Left lobe of liver (tissue), 2 donors: Measurements from ENCODE around the gene SGCB. TPM values are rescaled to one million over a fixed set of nuclear protein-coding genes. Genes with fewer than 3 reads are reported as not detected.

ENCODE experiments used
- ATAC-seq: fragments of 200-7000 bp; cut with Tn5 transposase; one replicate; pipeline ENCODE4 v1.9.1; 2020; ENCODE audit warnings: mild to moderate bottlenecking, moderate library complexity
- DNase-seq: peaks from one replicate; pipeline ENCODE4 v3.0.0-alpha.2; 2020; ENCODE audit warnings: low spot score
- total RNA-seq: library from RNA; stranded (reverse); gene quantifications from one replicate; pipeline ENCODE4 v1.2.1, GENCODE V29; 2021
- donor health status: DM: no; HTN: no; CAD: no; lungs with moderate emphysema.
- donor health status: DM: no; HTN: yes; CAD: no.

The SGCB gene
- total RNA-seq, 1 donor from 2014 or later: 8.6 TPM

DNA sequence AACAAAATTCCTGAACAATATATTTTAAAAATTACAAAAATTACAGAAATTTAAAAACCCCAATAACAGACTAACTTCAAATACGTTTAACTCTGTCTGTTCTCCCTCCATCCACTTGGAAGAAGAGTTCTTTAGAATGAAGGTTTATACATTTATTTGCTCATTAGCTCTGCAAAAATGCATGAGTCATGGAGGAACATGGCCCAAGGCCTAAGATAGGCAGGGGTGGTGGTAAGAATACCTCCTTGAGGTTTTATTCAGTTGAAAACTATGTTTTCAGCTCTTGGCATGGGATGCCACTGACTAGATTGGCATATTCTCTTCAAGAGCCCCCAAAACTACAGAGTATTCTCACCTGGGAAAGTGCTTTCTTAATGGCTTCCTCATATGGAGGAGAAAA lies 9.1 kb downstream of the SGCB start:
- DNase-seq: no peak
- ATAC-seq: no peak

DNA sequence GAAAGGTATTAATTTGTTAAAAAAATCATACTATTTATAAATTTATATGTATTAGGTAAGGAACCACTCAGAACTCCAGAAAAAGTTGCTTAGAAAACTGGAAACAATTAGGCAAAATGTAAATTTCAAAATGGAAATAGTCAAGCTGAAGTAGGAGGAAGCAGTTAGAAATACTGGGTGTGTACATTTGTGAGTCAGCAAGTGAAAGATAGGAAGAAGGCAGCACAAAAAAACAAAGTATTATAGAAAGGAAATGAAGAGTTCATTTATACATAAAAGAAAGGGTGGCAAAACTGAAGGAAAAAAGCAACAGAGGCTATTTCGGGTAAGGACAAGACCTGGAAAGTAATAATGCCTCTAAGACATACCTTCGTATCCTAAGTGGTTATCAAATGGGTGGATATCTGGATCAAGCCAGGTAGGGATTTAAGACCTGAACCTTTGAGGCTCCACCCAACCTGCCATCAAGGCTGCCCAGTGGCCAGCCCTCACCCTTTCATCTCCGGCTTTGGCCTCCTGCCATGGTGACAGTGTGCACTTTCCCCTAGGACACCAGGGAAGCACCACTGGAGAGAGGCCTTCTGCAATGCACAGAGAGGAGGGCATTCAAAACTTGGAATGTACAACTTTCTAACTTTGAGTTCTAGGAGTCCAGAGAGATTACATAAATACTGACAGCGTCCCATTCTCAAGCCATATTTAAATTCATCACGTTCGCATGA lies 18.0 kb downstream of the SGCB start, which contains the start of gene LRRC66:
Gene LRRC66 (minus strand): TSS at position 428 of the 722 bp plus-strand sequence. CDS start 2,750 bp downstream, outside the sequence.
- ATAC-seq (peak; percentile 76), DNase-seq (peak; percentile 47)

DNA sequence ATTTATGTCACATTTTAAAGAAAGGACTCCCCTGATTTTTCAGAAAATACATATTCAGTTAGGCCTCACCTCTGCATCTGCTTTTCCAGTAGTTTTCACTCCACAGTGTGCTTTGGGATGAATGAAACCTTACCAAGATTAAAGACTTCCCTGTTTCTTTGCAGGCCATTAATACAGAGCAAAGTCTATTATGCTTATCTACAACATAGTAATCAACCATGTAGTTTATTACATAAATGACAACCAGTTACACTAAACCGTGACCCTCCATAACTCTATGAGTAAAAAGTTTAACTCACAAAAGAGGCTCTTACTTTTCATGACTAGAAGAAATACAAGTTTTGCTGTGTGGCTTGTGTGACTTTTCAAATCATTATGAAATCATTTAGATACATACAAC lies 20.3 kb downstream of the SGCB start:
- no peak for ATAC-seq
- DNase-seq: no peak

DNA sequence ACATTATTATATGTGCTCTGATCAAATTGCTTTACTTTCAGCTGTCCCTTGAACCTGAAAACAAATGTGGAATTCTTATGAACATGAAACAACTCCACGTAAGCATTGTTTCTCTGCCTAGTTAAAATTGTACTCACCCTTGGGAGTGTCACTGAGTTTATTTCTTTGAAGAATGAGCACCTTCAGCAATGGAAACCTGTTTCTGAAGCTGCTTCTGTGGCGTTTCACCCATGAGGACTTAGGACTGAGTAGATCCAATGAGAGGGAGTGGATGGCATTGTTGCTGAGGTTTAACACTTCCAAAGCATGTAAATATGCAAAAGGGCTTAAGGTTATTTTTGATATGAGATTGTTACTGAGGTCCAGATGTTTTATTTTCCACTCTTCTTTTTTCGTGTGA lies 21.1 kb downstream of the SGCB start:
- ATAC-seq (no peak), DNase-seq (no peak)

DNA sequence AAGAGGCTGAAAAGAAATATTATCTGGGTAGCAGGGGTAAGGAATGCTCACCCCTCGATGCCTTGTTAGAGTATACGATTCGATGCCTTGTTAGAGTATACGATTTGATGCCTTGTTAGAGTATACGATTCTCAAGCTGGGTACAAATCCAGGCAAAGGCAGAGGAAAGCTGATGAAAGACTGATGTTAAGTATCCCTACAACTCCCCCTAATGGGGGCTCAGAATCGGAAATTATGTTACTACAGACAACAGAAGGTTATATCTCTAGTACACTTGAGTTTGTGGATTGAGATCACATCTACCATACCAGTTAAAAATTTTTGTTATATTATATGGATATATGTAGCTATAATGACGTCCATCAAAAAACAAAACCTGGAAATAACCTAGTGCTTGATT lies 22.7 kb downstream of the SGCB start:
- peak; percentile 86 for ATAC-seq
- DNase-seq: no peak

DNA sequence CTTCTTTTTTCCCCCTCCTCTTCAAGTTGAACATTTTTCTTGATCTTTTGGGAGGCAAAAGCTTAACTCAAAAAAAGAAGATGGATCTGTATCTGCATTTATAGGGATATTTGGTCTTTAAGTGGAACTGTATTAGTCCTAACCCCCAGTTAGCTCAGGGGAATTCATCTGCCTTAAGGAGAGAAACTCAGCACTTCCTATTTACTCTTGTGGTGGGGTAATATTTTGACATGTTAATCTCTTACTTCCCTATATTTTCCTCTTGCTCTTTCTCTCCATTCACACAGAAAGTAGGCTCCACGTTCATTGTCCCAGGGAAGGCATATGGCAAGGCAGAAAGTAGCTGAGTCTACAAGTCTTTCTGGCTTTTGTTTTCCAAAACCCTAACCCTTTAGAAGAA lies 23.2 kb downstream of the SGCB start:
- DNase-seq (no peak), ATAC-seq (no peak)

DNA sequence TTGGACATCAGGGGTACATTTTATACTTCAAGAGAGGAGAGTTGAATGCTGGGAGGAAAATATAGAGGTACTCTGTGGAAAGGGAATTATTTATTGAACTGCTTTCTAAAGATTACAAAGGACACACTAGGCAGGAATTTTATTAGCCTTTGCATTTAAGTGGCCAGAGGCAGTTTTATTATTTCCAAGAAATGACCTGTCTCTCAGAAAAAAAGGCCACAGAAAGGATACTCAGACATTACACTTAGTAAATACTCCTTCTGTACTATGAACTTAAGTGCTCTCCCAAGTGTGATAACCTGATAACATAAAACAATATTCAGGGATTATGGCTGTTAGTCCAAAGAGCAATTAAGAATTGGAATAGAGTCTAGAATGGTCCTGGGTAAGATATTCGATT lies 25.4 kb downstream of the SGCB start:
- ATAC-seq (no peak), DNase-seq (no peak)

DNA sequence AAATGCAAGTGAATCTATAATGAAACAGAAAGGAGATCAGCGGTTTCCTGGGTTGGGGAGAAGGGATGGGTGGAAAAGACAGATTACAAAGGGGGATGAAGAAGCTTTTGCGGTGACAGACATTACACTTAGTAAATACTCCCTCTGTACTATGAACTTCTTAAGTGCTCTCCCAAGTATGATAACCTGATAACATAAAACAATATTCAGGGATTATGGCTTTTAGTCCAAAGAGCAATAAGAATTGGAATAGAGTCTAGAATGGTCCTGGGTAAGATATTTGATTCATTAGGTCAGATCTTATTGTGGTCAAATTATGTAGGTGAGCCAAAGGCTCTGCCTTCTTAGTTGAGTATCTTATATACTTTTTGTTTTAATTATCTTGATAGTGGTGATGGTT lies 27.1 kb downstream of the SGCB start:
- DNase-seq (no peak), ATAC-seq (no peak)

DNA sequence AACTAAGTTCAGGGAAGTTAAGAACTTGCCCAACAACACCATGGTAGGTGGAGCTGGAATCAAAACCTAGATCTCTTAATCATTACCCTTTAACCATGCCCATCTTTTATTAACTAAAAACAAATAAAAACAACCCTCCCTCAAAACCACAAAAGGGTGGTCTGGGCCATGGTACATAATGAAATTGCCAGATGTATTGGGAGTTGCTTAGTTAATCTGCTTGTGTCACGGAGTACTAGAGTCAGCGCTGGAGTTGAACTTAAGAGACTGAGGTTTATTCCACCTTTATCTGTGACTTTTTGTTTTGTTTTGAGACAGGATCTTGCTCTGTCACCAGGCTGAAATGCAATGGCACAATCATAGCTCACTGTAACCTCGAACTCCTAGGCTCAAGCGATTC lies 31.2 kb downstream of the SGCB start:
- ATAC-seq: peak; percentile 38

DNA sequence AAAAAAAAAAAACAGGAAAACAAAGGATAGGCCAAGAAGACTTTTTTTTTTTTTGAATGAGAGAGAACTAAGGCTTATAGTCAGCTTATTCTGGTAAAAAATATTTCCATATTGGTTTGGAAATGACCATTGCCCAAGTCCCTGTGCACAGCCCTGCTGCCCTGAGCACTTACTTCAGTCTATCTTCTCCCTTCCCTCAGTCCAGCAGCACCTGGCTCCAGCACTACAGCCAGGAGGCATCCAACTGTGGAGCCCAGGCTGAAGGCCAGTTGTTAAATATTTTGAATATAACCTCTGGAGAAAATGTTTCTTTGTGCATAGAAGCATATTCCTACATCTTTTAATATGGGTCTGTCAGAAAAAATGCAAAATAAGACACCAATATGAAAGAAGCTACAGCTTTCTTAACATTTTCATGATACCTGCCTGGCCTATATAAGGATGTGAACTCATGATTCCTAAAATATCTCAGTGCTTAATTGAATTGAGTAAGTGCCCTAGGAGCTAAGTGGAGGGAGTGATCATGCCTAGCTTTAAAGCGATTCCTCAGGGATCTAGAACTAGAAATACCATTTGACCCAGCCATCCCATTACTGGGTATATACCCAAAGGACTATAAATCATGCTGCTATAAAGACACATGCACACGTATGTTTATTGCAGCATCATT lies 32.4 kb downstream of the SGCB start:
- DNase-seq: no peak
- ATAC-seq: no peak

More for the DNA sequence above, 31.2 kb downstream of the SGCB start:
- DNase-seq: no peak

DNA sequence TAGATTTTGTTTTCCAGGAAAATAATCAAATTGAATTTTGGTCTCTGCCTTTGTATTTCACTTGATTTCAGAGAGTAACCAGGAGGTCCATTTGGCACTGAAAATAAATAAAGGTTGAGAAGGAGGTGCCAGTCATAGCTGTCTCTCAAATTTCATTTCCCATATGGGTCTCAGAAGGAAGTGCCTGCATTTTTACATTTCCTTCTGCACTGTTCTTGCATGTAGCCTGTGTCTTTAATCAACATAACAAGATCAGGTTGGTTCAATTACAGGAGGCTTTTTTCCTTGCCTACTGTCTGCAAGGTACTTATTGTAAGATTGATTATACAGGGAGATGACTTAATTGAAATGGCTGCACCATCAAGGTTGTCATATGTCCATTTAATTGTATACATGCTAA lies 33.7 kb downstream of the SGCB start:
- DNase-seq: no peak
- ATAC-seq: no peak

DNA sequence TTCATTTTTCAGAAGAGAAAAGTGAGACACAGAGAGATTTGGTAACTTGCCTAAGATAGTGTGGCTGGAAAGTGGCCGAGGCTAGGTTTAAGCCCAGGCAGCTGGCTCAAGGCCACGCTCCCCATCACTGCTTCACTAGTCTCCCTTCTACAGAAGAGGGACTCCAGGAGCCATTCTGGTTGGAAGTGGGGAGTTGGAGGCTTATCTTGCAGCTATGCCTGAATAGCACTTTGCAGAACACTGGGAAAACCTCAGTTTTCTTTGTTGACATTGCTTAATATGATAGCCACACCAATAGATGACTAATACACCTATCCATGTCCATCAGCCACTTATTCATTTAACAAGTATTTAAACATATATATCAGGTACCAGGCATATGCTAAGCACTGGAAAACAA lies 36.5 kb downstream of the SGCB start:
- no peak for ATAC-seq

DNA sequence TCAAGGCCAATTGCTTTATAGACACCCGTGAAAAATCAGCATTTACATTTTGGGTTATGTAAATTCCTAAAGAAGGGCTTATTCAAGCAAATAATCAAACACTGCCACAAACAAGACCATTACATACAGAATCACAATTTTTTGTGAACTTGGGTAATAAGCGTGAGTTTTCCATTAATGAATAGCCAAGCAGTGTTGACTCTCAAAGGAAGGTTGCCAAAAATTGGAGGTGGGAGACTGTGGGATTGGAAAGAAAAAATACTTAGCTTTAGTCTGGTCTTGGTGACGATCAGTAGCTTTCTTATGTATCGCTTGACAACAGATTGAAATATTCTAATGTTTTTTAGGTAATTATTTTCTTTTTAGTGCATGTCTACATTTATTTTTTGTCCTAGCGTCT lies 38.8 kb downstream of the SGCB start:
- ATAC-seq: peak; percentile 78
- DNase-seq: no peak

More for the DNA sequence above, 36.5 kb downstream of the SGCB start:
- no peak for DNase-seq

DNA sequence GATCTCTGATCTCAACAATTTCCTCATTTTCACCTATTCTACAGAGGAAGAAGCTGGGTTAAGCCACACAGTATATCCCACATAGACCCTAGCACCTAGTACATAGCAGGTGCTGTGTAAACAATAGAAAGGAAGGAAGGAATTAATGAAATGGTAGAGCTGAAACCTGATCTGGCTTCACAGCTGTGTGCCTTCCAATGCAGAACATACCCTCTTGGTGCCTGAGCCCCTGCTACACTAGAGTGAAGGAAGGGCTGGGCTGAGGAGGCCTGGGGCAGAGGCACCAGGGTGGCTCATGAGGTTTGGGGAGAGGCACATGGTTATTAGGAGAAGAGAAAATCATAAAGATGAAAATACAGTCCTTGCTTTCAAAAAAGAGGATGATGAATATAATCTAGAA lies 39.3 kb downstream of the SGCB start:
- no peak for DNase-seq
- ATAC-seq: peak; percentile 47

DNA sequence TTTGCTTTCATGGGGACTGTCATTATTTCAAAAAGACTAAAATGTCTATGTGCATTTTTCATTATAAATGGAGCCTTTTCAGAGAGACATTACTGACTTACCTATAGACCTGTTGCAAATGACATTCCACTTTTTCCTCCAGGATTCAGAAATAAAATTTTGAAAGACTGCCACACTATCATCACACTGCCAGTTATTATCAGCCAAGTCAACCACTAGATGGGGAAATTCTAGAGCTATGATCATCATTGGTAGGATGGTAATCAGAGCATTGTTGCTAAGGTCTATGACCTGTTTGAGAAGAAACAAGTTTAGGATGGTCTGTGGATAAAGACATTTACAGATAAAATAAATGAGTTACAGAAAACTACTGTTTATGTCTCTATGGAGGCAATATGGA lies 40.5 kb downstream of the SGCB start:
- DNase-seq (no peak), ATAC-seq (peak; percentile 29)

DNA sequence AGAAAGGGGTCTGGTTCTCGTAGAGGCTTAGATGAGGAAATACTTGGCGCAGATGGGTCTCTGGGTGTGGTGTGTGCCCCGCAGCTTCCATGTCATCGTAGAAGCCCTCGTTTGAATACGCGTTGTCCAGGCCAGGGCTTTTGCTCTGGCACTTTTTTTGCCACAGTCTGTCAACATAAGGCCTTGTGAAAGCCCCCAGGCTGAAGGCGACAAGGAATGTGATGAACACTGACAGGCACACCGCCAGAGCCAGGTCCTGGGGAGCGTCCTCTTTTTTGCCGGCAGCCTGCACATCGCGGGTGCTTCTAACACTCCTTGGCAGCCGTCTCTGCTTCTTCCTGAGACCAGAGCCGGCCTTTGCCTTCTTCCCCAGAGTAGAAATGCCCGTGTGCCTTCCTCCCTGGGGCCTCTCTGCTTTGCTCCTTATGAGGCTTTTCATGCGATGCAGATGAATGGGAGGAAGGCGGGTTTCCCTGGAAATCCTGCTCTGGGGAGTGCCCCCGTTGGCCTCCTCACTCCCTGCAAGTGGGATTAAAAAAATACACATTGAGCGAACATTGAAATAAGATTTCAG lies 42.4 kb downstream of the SGCB start:
- ATAC-seq (no peak), DNase-seq (no peak)

Other genes starting within 250 kb of the SGCB start
- gene DCUN1D4, start 195.1 kb downstream of the SGCB start, total RNA-seq: 43.8 TPM
- 0.18 TPM for gene LRRC66, start 17.9 kb downstream of the SGCB start, total RNA-seq
- gene SPATA18, start 13.0 kb upstream of the SGCB start, total RNA-seq: 2.5 TPM